ENCODE data around the gene RTN4.
A peak's percentile ranks its signal among the peaks of the same experiment; 100 is the strongest.
"Not testable (repeated sequence)": the region's sequence is repeated elsewhere in the genome, so short reads cannot be mapped to it uniquely, and the experiment has no call there.

RTN4 gene

GRCh38 chr2:55063226-55063625 lies 13.0 kb upstream of the RTN4 start:
- no peak overlapping the region for H3K4me3 ChIP-seq (ENCODE audit: low read length)
- H3K9me3 ChIP-seq (ENCODE audit: control insufficient read depth, low read length) = no peaks in the 10 kb centered on the region
- no peaks in the 10 kb centered on the region for H3K4me1 ChIP-seq (ENCODE audit: control insufficient read depth, insufficient read depth, low read length)
- H3K36me3 ChIP-seq (ENCODE audit: control insufficient read depth, insufficient read depth, low read length) = no peaks in the 10 kb centered on the region
- H3K9ac ChIP-seq (ENCODE audit: low read length) = no peak overlapping the region
- no peaks in the 10 kb centered on the region for H3K27me3 ChIP-seq (ENCODE audit: control insufficient read depth, insufficient read depth, low read length)

GRCh38 chr2:55062754-55063153 lies 12.5 kb upstream of the RTN4 start:
- H3K4me1 ChIP-seq (ENCODE audit: control insufficient read depth, insufficient read depth, low read length) = no peaks in the 10 kb centered on the region
- no peak overlapping the region for H3K4me3 ChIP-seq (ENCODE audit: low read length)
- no peak overlapping the region for H3K9ac ChIP-seq (ENCODE audit: low read length)
- H3K9me3 ChIP-seq (ENCODE audit: control insufficient read depth, low read length) = no peaks in the 10 kb centered on the region
- H3K27me3 ChIP-seq (ENCODE audit: control insufficient read depth, insufficient read depth, low read length) = no peaks in the 10 kb centered on the region
- H3K36me3 ChIP-seq (ENCODE audit: control insufficient read depth, insufficient read depth, low read length) = no peaks in the 10 kb centered on the region

GRCh38 chr2:55061523-55062344 lies 11.5 kb upstream of the RTN4 start:
- H3K4me3 ChIP-seq (ENCODE audit: low read length) = no peak overlapping the region
- H3K9ac ChIP-seq (ENCODE audit: low read length) = no peak overlapping the region
- H3K9me3 ChIP-seq (ENCODE audit: control insufficient read depth, low read length) = no peaks in the 10 kb centered on the region
- H3K27me3 ChIP-seq (ENCODE audit: control insufficient read depth, insufficient read depth, low read length) = no peaks in the 10 kb centered on the region
- H3K4me1 ChIP-seq (ENCODE audit: control insufficient read depth, insufficient read depth, low read length) = no peaks in the 10 kb centered on the region
- no peaks in the 10 kb centered on the region for H3K36me3 ChIP-seq (ENCODE audit: control insufficient read depth, insufficient read depth, low read length)

- Histone ChIP-seq H3K27me3 (ENCODE audit: control insufficient read depth, insufficient read depth, low read length) (no peaks in the 10 kb centered on the region), H3K9ac (ENCODE audit: low read length) (no peak overlapping the region), H3K9me3 (ENCODE audit: control insufficient read depth, low read length) (no peaks in the 10 kb centered on the region), H3K4me1 (ENCODE audit: control insufficient read depth, insufficient read depth, low read length) (no peaks in the 10 kb centered on the region), H3K36me3 (ENCODE audit: control insufficient read depth, insufficient read depth, low read length) (no peaks in the 10 kb centered on the region), H3K4me3 (ENCODE audit: low read length) (no peak overlapping the region)
These were observed 9.5 kb upstream of the RTN4 start for GRCh38 chr2:55059793-55060192.

- Histone ChIP-seq H3K27me3 (ENCODE audit: control insufficient read depth, insufficient read depth, low read length) (no peaks in the 10 kb centered on the region), H3K4me1 (ENCODE audit: control insufficient read depth, insufficient read depth, low read length) (no peaks in the 10 kb centered on the region), H3K9ac (ENCODE audit: low read length) (no peak overlapping the region), H3K9me3 (ENCODE audit: control insufficient read depth, low read length) (no peaks in the 10 kb centered on the region), H3K4me3 (ENCODE audit: low read length) (no peak overlapping the region), H3K36me3 (ENCODE audit: control insufficient read depth, insufficient read depth, low read length) (no peaks in the 10 kb centered on the region)
These were observed 7.2 kb upstream of the RTN4 start for GRCh38 chr2:55057474-55057873.

GRCh38 chr2:55056024-55056521 lies 5.8 kb upstream of the RTN4 start:
- no peak overlapping the region for H3K9ac ChIP-seq (ENCODE audit: low read length)
- H3K4me1 ChIP-seq (ENCODE audit: control insufficient read depth, insufficient read depth, low read length) = no peaks in the 10 kb centered on the region

GRCh38 chr2:55054106-55054875 lies 4.0 kb upstream of the RTN4 start:
- H3K9ac ChIP-seq (ENCODE audit: low read length) = no peak overlapping the region
- no peak overlapping the region for H3K4me3 ChIP-seq (ENCODE audit: low read length)
- H3K27me3 ChIP-seq (ENCODE audit: control insufficient read depth, insufficient read depth, low read length) = no peaks in the 10 kb centered on the region
- H3K36me3 ChIP-seq (ENCODE audit: control insufficient read depth, insufficient read depth, low read length) = no peaks in the 10 kb centered on the region
- H3K9me3 ChIP-seq (ENCODE audit: control insufficient read depth, low read length) = no peaks in the 10 kb centered on the region
- no peaks in the 10 kb centered on the region for H3K4me1 ChIP-seq (ENCODE audit: control insufficient read depth, insufficient read depth, low read length)

More at GRCh38 chr2:55056024-55056521, 5.8 kb upstream of the RTN4 start:
- Histone ChIP-seq H3K4me3 (ENCODE audit: low read length) (no peak overlapping the region), H3K27me3 (ENCODE audit: control insufficient read depth, insufficient read depth, low read length) (no peaks in the 10 kb centered on the region), H3K36me3 (ENCODE audit: control insufficient read depth, insufficient read depth, low read length) (no peaks in the 10 kb centered on the region), H3K9me3 (ENCODE audit: control insufficient read depth, low read length) (no peaks in the 10 kb centered on the region)

GRCh38 chr2:55053225-55053624 lies 3.0 kb upstream of the RTN4 start:
- H3K36me3 ChIP-seq (ENCODE audit: control insufficient read depth, insufficient read depth, low read length); H3K4me3 ChIP-seq (ENCODE audit: low read length); H3K27me3 ChIP-seq (ENCODE audit: control insufficient read depth, insufficient read depth, low read length); H3K4me1 ChIP-seq (ENCODE audit: control insufficient read depth, insufficient read depth, low read length); H3K9ac ChIP-seq (ENCODE audit: low read length); H3K9me3 ChIP-seq (ENCODE audit: control insufficient read depth, low read length): not testable (repeated sequence)

GRCh38 chr2:55052129-55053061 lies 2.1 kb upstream of the RTN4 start:
- no peak overlapping the region for H3K9ac ChIP-seq (ENCODE audit: low read length)
- H3K36me3 ChIP-seq (ENCODE audit: control insufficient read depth, insufficient read depth, low read length) = no peaks in the 10 kb centered on the region
- no peaks in the 10 kb centered on the region for H3K27me3 ChIP-seq (ENCODE audit: control insufficient read depth, insufficient read depth, low read length)
- H3K9me3 ChIP-seq (ENCODE audit: control insufficient read depth, low read length) = no peaks in the 10 kb centered on the region
- H3K4me1 ChIP-seq (ENCODE audit: control insufficient read depth, insufficient read depth, low read length) = no peaks in the 10 kb centered on the region
- no peak overlapping the region for H3K4me3 ChIP-seq (ENCODE audit: low read length)

GRCh38 chr2:55051026-55051866 lies 995 bp upstream of the RTN4 start:
- no peaks in the 10 kb centered on the region for H3K4me1 ChIP-seq (ENCODE audit: control insufficient read depth, insufficient read depth, low read length)
- H3K9me3 ChIP-seq (ENCODE audit: control insufficient read depth, low read length) = no peaks in the 10 kb centered on the region
- peak overlapping the region; percentile 98 for H3K9ac ChIP-seq (ENCODE audit: low read length)
- H3K36me3 ChIP-seq (ENCODE audit: control insufficient read depth, insufficient read depth, low read length) = no peaks in the 10 kb centered on the region
- H3K4me3 ChIP-seq (ENCODE audit: low read length) = peak overlapping the region; percentile 71
- no peaks in the 10 kb centered on the region for H3K27me3 ChIP-seq (ENCODE audit: control insufficient read depth, insufficient read depth, low read length)

- peak overlapping the region; percentile 68 for H3K4me3 ChIP-seq (ENCODE audit: low read length)
- H3K4me1 ChIP-seq (ENCODE audit: control insufficient read depth, insufficient read depth, low read length) = no peaks in the 10 kb centered on the region
- no peaks in the 10 kb centered on the region for H3K9me3 ChIP-seq (ENCODE audit: control insufficient read depth, low read length)
- no peaks in the 10 kb centered on the region for H3K27me3 ChIP-seq (ENCODE audit: control insufficient read depth, insufficient read depth, low read length)
- H3K9ac ChIP-seq (ENCODE audit: low read length) = peak overlapping the region; percentile 98
- H3K36me3 ChIP-seq (ENCODE audit: control insufficient read depth, insufficient read depth, low read length) = no peaks in the 10 kb centered on the region
These were observed 491 bp downstream of the RTN4 start for GRCh38 chr2:55049821-55050099.

Data from mucosa of stomach (tissue), 1 donor.